GM12864 (cell line): ENCODE data around the gene GOLT1A.

Experiments
- DNase-seq: peaks from one replicate; pipeline ENCODE4 v3.0.0-alpha.2; 2011; ENCODE audit warnings: low read depth
- H3K4me3 ChIP-seq: 2 replicates; pipeline ENCODE4 v1.5.1; 2011; ENCODE audit warnings: mild to moderate bottlenecking, low read depth, low read length, control low read depth
- TF ChIP-seq, protein P1 (sequence below): IDR thresholded peaks from 2 replicates; pipeline ENCODE4 v1.5.1; 2011; ENCODE audit warnings: low read depth, mild to moderate bottlenecking, moderate library complexity, low read length, control low read depth, inconsistent platforms; ENCODE audit errors: missing control alignments

Gene GOLT1A

DNA sequence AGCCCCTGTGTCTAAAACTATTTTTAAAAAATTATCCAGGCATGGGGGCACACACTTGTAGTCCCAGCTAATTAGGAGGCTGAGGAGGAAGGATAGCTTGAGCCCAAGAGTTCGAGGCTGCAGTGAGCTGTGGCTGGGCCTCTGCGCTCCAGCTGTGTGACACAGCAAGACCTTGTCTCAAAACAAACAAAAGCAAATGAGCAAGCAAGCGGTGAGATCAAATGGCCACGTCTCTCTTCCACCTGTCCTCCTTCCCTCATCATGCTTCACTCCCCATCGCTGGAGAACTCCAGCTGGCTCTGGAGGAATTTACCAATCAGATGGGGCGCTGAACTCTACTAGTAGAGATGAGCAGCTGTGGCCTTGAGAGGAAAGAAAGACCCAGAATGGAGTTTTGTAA is 33.7 kb downstream of the GOLT1A start:
- no peak for DNase-seq
- TF ChIP-seq, protein P1, sequence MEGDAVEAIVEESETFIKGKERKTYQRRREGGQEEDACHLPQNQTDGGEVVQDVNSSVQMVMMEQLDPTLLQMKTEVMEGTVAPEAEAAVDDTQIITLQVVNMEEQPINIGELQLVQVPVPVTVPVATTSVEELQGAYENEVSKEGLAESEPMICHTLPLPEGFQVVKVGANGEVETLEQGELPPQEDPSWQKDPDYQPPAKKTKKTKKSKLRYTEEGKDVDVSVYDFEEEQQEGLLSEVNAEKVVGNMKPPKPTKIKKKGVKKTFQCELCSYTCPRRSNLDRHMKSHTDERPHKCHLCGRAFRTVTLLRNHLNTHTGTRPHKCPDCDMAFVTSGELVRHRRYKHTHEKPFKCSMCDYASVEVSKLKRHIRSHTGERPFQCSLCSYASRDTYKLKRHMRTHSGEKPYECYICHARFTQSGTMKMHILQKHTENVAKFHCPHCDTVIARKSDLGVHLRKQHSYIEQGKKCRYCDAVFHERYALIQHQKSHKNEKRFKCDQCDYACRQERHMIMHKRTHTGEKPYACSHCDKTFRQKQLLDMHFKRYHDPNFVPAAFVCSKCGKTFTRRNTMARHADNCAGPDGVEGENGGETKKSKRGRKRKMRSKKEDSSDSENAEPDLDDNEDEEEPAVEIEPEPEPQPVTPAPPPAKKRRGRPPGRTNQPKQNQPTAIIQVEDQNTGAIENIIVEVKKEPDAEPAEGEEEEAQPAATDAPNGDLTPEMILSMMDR, result no peak
- no peak overlapping the region for H3K4me3 ChIP-seq

DNA sequence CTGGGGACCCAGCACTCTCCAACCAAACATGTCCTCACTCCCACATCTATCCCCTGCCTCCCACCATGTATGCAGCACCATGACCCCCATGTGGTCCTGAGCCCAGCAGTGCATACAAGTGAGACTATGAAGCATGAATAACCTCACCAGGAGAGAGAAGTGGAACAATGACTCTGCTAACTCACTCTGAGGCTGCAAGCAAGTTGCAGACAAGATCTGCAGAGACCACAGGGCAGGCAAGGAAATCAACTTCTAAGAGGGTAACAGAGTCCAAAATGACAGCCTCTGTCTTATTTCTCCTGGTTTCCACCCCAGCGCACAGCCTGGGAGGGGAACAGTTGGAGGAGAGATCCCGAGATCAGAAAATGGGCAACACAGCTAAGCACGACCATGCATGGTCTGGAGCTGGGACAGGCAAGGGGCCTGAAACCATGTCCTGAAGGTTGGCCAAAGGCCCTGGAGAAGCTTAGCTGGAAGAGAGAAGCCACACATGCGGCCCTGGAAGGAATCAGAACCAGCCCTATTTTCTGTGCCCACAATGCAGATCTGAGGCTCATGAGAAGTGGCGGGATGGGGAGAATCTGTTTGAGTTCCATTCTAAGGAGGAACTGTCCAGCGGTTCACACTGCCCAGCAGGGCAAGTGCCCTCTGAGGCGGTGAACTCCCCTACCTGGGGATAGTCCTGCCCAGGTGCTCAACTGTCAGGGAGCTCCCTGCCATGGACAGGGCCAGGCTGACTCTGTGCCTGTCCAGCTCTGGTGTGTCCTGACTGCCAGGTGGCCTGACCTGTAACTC is 35.1 kb downstream of the GOLT1A start:
- no peak overlapping the region for H3K4me3 ChIP-seq
- TF ChIP-seq, protein P1, result no peak
- DNase-seq, result no peak

- TF ChIP-seq, protein P1, result no peak
- no peak for DNase-seq
- H3K4me3 ChIP-seq, result no peak overlapping the region
Measured at GRCh38 chr1:204177133-204177532, 36.7 kb downstream of the GOLT1A start.

DNA sequence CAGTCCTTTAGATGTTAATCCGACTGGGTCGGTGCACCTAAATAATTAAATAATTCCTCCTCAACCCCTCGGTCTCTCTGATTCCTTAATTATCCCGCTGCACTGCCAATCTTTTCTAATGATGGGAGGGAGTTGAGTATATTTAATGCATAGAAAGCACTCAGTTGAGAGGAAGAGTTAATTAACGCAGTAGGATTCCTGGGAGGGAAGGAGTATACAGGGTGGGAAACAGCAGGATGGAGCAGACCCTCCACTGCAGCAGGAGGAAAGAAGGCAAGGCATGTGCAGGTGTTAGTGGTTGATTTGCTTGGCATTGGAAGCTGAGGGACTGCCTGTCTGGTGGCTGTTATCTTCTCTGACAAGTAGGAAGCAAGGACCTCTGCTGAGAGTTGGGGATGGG is 37.7 kb downstream of the GOLT1A start:
- no peak overlapping the region for H3K4me3 ChIP-seq

GRCh38 chr1:204174958-204175357 is 38.8 kb downstream of the GOLT1A start:
- DNase-seq, result no peak
- TF ChIP-seq, protein P1, result no peak
- no peak overlapping the region for H3K4me3 ChIP-seq

More for the DNA sequence above, 37.7 kb downstream of the GOLT1A start:
- TF ChIP-seq, protein P1, result no peak
- no peak for DNase-seq

- no peak overlapping the region for H3K4me3 ChIP-seq
- TF ChIP-seq, protein P1, result no peak
- no peak for DNase-seq
Measured at GRCh38 chr1:204172404-204173029, 41.3 kb downstream of the GOLT1A start.
